Colonic mucosa (tissue), 4 donors: ENCODE results near the gene METTL4. TPM values are rescaled to one million over a fixed set of nuclear protein-coding genes. Genes with fewer than 3 reads are reported as not detected.
"Not testable (repeated sequence)": the region's sequence is repeated elsewhere in the genome, so short reads cannot be mapped to it uniquely, and the experiment has no call there.

ENCODE experiments used
- DNase-seq: peaks from one replicate; pipeline ENCODE4 v3.0.0-alpha.2; 2020
- H3K27ac ChIP-seq: fragments of 200-600 bp; one replicate; pipeline ENCODE4 v1.8.0; 2021
- H3K27me3 ChIP-seq: fragments of 200-600 bp; one replicate; pipeline ENCODE4 v1.8.0; 2021
- H3K36me3 ChIP-seq: fragments of 200-600 bp; one replicate; pipeline ENCODE4 v1.8.0; 2021
- H3K4me1 ChIP-seq: fragments of 200-600 bp; one replicate; pipeline ENCODE4 v1.8.0; 2021; ENCODE audit warnings: mild to moderate bottlenecking
- H3K4me3 ChIP-seq: fragments of 200-600 bp; one replicate; pipeline ENCODE4 v1.8.0; 2021
- H3K9ac ChIP-seq, 2 donors: one replicate each; pipeline ENCODE4 v1.7.0; 2013; ENCODE audit warnings: control low read depth in 2 of 2, low read depth in 2 of 2, low read length in 2 of 2
- H3K9me3 ChIP-seq: fragments of 200-600 bp; one replicate; pipeline ENCODE4 v1.8.0; 2021
- intact Hi-C: fragments of 100-400 bp; cut with DNase I; formaldehyde crosslinking; loops from one replicate; pipeline ENCODE4 v1.14.1; 2022
- total RNA-seq, 2 donors: library from RNA; stranded (reverse); fragmentation: NEBNext Ultra II Directional in 1 of 2; extraction: Animal tissue kit (Norgen Biotek cat#: 25700) in 1 of 2; gene quantifications; one replicate each; pipeline ENCODE4 v1.2.1, GENCODE V29; 2021
- TF ChIP-seq, protein P1 (sequence below): fragments of 200-600 bp; IDR thresholded peaks from one replicate; pipeline ENCODE4 v1.8.0; 2022; ENCODE audit warnings: antibody characterized with exemption, mild to moderate bottlenecking
- donor health status: healthy.
- donor health status: DM: no; HTN: no; CAD: no.
- donor health status: DM: no; HTN: no; CAD: no.

The METTL4 gene
- total RNA-seq, 2 donors from 2014 or later, result 7.2 to 8.2 TPM

DNA sequence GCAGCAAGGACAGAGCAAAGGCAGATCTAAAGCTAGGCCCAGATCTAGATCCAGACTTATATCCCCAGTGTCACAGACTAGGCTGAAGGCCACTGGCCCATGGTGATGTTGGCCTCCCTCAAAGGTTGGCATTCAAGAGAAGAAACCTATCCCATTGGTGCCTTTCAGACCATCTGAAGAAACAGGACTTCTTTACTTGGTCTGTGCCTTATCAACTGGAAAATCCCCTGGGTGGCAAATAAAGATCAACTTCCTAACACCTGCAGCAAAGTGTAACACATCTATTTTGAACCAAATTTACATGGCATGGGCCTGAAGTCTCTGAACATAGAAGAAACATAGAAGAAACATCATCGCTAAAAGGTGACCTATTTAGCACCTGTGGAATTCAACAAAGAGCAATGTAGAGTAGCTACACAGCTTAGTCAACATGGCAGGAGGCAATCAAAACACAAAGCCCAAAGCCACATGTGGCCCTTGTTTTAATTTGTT, 35.8 kb downstream of the METTL4 start:
- DNase-seq, result no peak
- H3K4me3 ChIP-seq, result no peak overlapping the region
- H3K27ac ChIP-seq, result no peak overlapping the region
- H3K9ac ChIP-seq, result no peak overlapping the region
- H3K4me1 ChIP-seq, result no peaks in the 10 kb centered on the region
- TF ChIP-seq, protein P1, sequence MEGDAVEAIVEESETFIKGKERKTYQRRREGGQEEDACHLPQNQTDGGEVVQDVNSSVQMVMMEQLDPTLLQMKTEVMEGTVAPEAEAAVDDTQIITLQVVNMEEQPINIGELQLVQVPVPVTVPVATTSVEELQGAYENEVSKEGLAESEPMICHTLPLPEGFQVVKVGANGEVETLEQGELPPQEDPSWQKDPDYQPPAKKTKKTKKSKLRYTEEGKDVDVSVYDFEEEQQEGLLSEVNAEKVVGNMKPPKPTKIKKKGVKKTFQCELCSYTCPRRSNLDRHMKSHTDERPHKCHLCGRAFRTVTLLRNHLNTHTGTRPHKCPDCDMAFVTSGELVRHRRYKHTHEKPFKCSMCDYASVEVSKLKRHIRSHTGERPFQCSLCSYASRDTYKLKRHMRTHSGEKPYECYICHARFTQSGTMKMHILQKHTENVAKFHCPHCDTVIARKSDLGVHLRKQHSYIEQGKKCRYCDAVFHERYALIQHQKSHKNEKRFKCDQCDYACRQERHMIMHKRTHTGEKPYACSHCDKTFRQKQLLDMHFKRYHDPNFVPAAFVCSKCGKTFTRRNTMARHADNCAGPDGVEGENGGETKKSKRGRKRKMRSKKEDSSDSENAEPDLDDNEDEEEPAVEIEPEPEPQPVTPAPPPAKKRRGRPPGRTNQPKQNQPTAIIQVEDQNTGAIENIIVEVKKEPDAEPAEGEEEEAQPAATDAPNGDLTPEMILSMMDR, result no peak
- H3K9me3 ChIP-seq, result no peaks in the 10 kb centered on the region
- intact Hi-C loops, result no loop called here
- H3K27me3 ChIP-seq, result no peaks in the 10 kb centered on the region
- H3K36me3 ChIP-seq, result no peaks in the 10 kb centered on the region

DNA sequence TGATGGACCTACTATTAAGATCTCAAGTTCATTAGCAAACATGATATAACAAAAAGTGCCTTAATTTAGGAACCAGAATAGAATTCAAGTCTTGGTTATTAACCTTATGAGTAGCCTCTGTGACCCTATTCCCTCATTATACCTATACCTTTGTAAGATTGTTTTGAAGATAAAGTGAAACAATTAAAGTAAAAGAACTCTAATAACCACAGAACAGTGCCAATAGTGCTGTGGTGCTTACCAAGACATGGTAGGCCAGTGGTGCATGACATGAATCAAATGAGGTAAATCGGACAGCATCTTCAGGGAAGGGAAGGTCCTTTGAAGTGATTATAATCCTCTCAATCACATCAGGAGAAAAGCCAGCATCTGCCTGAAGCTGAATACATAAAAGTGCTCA, 36.4 kb downstream of the METTL4 start:
- H3K9me3 ChIP-seq, result no peaks in the 10 kb centered on the region
- no peaks in the 10 kb centered on the region for H3K36me3 ChIP-seq
- TF ChIP-seq, protein P1, result no peak
- H3K4me1 ChIP-seq, result no peaks in the 10 kb centered on the region
- H3K27ac ChIP-seq, result no peak overlapping the region
- intact Hi-C loops, result no loop called here
- no peak for DNase-seq
- H3K4me3 ChIP-seq, result no peak overlapping the region
- no peak overlapping the region for H3K9ac ChIP-seq
- H3K27me3 ChIP-seq, result no peaks in the 10 kb centered on the region

DNA sequence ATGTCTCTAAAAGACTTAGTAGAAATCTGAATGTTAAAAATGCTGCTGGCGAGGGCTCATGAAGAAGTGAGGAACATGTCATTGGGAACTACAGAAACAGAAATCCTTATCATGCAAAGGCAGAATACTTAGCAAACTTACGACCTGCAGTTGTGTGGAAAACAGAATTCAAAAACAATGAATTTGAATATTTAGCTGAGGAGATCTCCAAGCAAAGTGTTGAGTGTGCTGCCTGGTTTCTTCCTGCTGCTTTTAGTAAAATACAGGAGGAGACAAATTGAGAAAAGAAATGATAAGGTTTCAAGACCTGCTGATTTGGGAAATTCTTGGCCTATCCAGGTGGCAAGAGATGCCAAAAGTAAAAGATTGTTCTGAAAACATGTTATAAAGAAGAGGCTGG, 38.5 kb downstream of the METTL4 start:
- TF ChIP-seq, protein P1, result no peak
- Histone ChIP-seq H3K9ac (no peak overlapping the region), H3K27ac (no peak overlapping the region), H3K4me3 (no peak overlapping the region), H3K36me3 (no peaks in the 10 kb centered on the region), H3K4me1 (no peaks in the 10 kb centered on the region), H3K9me3 (no peaks in the 10 kb centered on the region), H3K27me3 (no peaks in the 10 kb centered on the region)
- DNase-seq, result no peak
- intact Hi-C loops, result no loop called here

DNA sequence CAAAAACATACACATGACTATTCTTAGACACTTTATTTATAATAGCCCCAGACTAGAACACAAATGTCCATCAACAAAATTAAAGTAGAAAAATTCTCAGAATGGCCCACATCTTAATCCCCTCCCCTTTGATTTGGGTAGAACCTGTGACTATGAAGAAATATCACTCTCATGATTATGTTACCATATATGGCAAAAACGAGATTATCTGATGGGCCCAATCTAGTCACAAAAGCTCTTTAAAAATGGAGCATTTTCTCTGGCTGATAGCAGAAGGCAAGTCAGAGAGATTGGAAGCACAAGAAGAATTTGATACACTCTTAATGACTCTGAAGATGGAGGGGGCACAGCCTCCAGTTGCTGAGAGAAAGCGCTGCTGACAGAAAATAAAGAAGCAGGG, 39.6 kb downstream of the METTL4 start:
- TF ChIP-seq, protein P1, result no peak
- intact Hi-C loops, result no loop called here
- no peak for DNase-seq

DNA sequence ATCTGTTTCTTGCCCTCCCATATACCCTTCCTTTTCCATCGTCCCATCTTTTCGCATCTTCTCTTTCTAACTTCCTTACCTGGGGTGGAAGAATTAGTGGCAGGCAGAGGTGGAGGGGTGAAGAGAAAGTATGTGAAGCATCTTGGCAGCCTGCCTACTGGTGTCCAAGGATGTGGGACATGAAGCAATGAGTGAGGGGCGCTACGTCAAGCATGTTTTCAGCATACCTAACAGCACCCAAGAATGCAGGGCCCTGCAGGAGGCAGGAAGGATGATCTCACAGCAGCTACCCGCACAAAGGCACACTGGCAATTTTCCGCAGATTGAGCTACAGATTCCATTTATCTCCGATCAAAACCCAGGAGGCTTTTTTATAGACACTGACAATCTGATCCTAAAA, 42.2 kb downstream of the METTL4 start:
- Histone ChIP-seq H3K4me3 (no peak overlapping the region), H3K36me3 (no peaks in the 10 kb centered on the region), H3K9ac (no peak overlapping the region), H3K4me1 (no peaks in the 10 kb centered on the region), H3K27ac (no peak overlapping the region), H3K27me3 (no peaks in the 10 kb centered on the region), H3K9me3 (no peaks in the 10 kb centered on the region)
- DNase-seq, result no peak
- TF ChIP-seq, protein P1, result no peak
- intact Hi-C loops, result no loop called here

More for the DNA sequence above, 39.6 kb downstream of the METTL4 start:
- Histone ChIP-seq H3K27me3 (no peaks in the 10 kb centered on the region), H3K27ac (no peak overlapping the region), H3K9me3 (no peaks in the 10 kb centered on the region), H3K4me3 (no peak overlapping the region), H3K9ac (no peak overlapping the region), H3K4me1 (no peaks in the 10 kb centered on the region), H3K36me3 (no peaks in the 10 kb centered on the region)

DNA sequence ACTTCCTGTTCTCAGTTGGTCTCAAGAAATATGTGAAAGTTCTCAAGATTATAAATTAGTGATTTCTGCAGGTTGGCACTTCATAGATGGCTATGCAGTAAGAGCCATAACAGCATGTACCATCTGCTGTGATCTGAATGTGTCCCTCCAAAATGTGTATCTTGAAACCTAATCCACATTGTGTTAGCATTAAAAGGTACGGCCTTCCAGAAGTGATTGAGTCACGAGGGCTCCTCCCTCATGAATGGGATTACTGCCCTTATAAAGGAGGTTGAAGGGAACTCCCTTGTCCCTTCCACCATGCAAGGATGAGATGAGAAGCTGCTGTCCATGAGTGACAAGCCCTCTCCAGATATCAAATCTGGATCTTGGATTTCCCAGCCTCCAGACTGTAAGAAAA, 45.0 kb downstream of the METTL4 start:
- Histone ChIP-seq H3K4me1 (no peaks in the 10 kb centered on the region), H3K27ac (no peak overlapping the region), H3K36me3 (no peaks in the 10 kb centered on the region), H3K9ac (no peak overlapping the region), H3K27me3 (no peaks in the 10 kb centered on the region), H3K9me3 (no peaks in the 10 kb centered on the region), H3K4me3 (no peak overlapping the region)
- DNase-seq, result no peak
- TF ChIP-seq, protein P1, result no peak
- intact Hi-C loops, result no loop called here

DNA sequence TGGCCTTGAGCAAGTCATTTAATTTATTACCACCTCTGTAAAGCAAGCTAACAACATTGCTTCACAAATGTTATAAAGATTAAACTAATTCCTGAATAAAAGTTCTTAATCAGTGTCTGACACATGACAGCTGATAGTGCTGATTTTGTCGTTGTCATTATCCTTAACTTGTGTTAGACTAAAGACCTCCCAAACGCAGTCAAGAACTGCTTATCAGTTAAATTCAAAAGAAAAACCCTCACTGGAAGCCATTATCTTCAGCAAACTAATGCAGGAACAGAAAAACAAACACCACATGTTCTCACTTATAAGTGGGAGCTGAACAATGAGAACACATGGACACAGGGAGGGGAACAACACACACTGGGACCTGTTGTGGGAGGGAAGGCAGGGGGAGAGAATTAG, 46.5 kb downstream of the METTL4 start:
- H3K27me3 ChIP-seq, DNase-seq, H3K27ac ChIP-seq, H3K9ac ChIP-seq, H3K36me3 ChIP-seq, intact Hi-C loops, H3K9me3 ChIP-seq, H3K4me3 ChIP-seq, H3K4me1 ChIP-seq: not testable (repeated sequence)
